Peyer's patch (tissue), 4 donors: ENCODE measurements around the gene JUP. TPM values are rescaled to one million over a fixed set of nuclear protein-coding genes. Genes with fewer than 3 reads are reported as not detected.

ENCODE experiments used
- DNase-seq, 3 donors: peaks; one replicate each; pipeline ENCODE4 v3.0.0-alpha.2; 2017 to 2019
- H3K27ac ChIP-seq, 4 donors: fragments of 200-600 bp; sonication (generic); one replicate each; pipeline ENCODE4 v1.5.1; 2016 to 2019
- H3K27me3 ChIP-seq, 2 donors: fragments of 200-600 bp; sonication (generic); one replicate each; pipeline ENCODE4 v1.5.1; 2019
- H3K36me3 ChIP-seq, 3 donors: fragments of 200-600 bp; sonication (generic); one replicate each; pipeline ENCODE4 v1.5.1; 2016 to 2019
- H3K4me1 ChIP-seq, 4 donors: fragments of 200-600 bp; sonication (generic); one replicate each; pipeline ENCODE4 v1.5.1; 2016 to 2019
- H3K4me3 ChIP-seq, 4 donors: fragments of 200-600 bp; sonication (generic); 1 replicate in 3 of 4; 2 replicates in 1 of 4; pipeline ENCODE4 v1.5.1; 2016 to 2019; ENCODE audit warnings: mild to moderate bottlenecking in 1 of 4
- H3K9me3 ChIP-seq, 4 donors: fragments of 200-600 bp; sonication (generic); one replicate each; pipeline ENCODE4 v1.5.1; 2016 to 2019; ENCODE audit warnings: mild to moderate bottlenecking in 1 of 4
- POLR2A ChIP-seq, 2 donors: fragments of 450-650 bp; IDR thresholded peaks; one replicate each; pipeline ENCODE4 v1.5.1; 2017; ENCODE audit warnings: antibody characterized with exemption in 2 of 2, mild to moderate bottlenecking in 2 of 2, moderate library complexity in 2 of 2
- total RNA-seq, 4 donors: library from RNA; depleted of rRNA; stranded (reverse); fragments of >200 nt; gene quantifications; one replicate each; pipeline ENCODE4 v1.1.0, GENCODE V29; 2016
- TF ChIP-seq, protein P1 (sequence below), 6 experiments: fragments of 450-650 bp in 4 of 6; fragments of 200-600 bp in 2 of 6; sonication (generic) in 1 of 6; IDR thresholded peaks; one replicate each; pipeline ENCODE4 v1.5.1; 2017 to 2019; ENCODE audit warnings: antibody characterized with exemption in 6 of 6, mild to moderate bottlenecking in 3 of 6, moderate library complexity in 1 of 6

JUP gene
- total RNA-seq, 4 donors from 2014 or later: 229 to 585 (median 505) TPM

DNA sequence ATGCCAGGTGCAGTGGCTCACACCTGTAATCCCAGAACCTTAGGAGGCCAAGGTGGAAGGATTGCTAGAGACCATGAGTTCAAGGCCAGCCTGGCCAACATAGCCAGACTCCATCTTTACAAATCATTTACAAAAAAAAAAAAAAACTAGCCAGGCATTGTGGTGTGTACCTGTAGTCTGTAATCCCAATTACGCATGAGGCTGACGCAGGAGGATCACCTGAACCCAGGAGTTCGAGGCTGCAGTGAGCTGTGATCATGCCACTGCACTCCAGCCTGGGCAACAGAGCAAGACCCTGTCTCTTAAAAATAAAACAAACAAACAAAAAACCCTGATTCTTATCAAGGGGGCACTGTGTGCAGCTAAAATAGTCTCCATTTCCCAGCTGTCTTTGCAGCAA lies 35.2 kb downstream of the JUP start:
- Histone ChIP-seq H3K4me1 (no peaks in the 10 kb centered on the region), H3K27me3 (no peaks in the 10 kb centered on the region), H3K9me3 (no peaks in the 10 kb centered on the region), H3K4me3 (no peak overlapping the region), H3K27ac (no peak overlapping the region), H3K36me3 (peaks cover 0 to 27% (median 0%) of the 10 kb centered on the region in 3 donors)
- TF ChIP-seq, protein P1, sequence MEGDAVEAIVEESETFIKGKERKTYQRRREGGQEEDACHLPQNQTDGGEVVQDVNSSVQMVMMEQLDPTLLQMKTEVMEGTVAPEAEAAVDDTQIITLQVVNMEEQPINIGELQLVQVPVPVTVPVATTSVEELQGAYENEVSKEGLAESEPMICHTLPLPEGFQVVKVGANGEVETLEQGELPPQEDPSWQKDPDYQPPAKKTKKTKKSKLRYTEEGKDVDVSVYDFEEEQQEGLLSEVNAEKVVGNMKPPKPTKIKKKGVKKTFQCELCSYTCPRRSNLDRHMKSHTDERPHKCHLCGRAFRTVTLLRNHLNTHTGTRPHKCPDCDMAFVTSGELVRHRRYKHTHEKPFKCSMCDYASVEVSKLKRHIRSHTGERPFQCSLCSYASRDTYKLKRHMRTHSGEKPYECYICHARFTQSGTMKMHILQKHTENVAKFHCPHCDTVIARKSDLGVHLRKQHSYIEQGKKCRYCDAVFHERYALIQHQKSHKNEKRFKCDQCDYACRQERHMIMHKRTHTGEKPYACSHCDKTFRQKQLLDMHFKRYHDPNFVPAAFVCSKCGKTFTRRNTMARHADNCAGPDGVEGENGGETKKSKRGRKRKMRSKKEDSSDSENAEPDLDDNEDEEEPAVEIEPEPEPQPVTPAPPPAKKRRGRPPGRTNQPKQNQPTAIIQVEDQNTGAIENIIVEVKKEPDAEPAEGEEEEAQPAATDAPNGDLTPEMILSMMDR (IDR thresholded peaks at IDR 0.05): no peak
- TF ChIP-seq POLR2A (IDR thresholded peaks at IDR 0.05): no peak
- DNase-seq: no peak

DNA sequence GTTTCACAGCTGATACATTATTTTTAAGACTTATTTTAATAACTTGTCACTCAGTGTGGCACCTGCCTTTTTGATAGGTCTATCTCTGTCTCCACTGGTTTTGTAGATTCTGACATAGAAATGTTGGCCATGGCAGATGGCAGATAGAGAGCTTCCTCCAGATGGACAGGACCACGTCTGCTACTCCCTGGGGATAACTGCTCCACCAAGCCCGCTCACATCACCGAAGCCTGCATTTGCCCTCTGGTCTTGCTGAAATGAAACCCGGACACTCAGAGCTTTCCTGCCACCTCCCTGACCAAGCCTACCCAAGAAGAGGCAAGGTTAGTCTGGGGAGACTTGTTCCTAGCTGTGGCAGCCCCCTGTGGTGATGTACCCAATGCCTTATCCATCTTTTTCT lies 35.6 kb downstream of the JUP start:
- no peak overlapping the region for H3K27ac ChIP-seq
- H3K9me3 ChIP-seq: no peaks in the 10 kb centered on the region
- H3K36me3 ChIP-seq: peaks cover 0 to 23% (median 0%) of the 10 kb centered on the region in 3 donors
- no peak for DNase-seq
- no peak overlapping the region for H3K4me3 ChIP-seq
- H3K4me1 ChIP-seq: no peaks in the 10 kb centered on the region
- no peaks in the 10 kb centered on the region for H3K27me3 ChIP-seq
- TF ChIP-seq, protein P1 (IDR thresholded peaks at IDR 0.05): no peak
- TF ChIP-seq POLR2A (IDR thresholded peaks at IDR 0.05): no peak

DNA sequence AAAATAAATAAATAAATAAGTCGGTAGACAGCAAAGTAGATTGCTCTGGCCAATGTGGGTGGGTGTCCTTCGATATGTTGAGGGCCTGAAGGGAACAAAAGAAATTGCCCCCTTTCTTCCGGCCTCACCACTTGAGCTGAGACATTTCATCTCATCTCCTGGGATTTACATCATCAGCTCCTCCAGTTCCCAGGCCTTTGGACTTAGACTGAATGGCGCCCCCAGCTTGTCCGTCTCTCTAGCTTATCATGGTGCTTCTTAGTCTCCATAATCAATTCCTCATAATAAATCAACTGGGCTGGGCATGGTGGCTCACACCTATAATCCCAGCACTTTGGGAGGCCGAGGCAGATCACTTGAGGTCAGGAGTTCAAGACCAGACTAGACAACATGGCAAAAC lies 38.2 kb downstream of the JUP start:
- Histone ChIP-seq H3K27me3 (no peaks in the 10 kb centered on the region), H3K4me3 (no peak overlapping the region), H3K4me1 (no peaks in the 10 kb centered on the region), H3K36me3 (no peaks in the 10 kb centered on the region), H3K9me3 (no peaks in the 10 kb centered on the region), H3K27ac (no peak overlapping the region)
- TF ChIP-seq, protein P1 (IDR thresholded peaks at IDR 0.05): no peak
- no peak for TF ChIP-seq POLR2A (IDR thresholded peaks at IDR 0.05)
- no peak for DNase-seq

DNA sequence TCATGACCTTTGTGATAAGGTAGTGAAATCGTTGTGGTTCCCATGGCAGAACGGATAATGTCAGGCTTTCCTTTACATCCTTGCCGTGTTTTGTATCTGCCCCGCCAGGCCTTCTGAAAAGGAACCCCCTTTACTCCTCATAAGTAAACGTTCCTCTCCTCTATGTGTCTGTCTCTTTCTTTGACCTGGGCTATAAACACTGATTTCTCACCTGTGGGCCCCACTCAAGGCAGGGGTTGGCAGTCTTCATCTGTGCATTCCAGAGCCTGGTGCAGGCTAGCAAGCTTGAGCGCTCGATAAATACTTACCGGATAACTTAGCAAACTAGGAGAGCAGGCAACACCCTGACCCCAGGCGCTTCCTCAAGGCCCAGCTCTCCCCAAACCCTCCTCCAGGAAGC lies 44.8 kb downstream of the JUP start:
- Histone ChIP-seq H3K4me1 (no peaks in the 10 kb centered on the region), H3K4me3 (no peak overlapping the region), H3K9me3 (no peaks in the 10 kb centered on the region), H3K27me3 (no peaks in the 10 kb centered on the region), H3K36me3 (no peaks in the 10 kb centered on the region), H3K27ac (no peak overlapping the region)
- no peak for DNase-seq
- TF ChIP-seq POLR2A (IDR thresholded peaks at IDR 0.05): no peak
- TF ChIP-seq, protein P1 (IDR thresholded peaks at IDR 0.05): no peak

DNA sequence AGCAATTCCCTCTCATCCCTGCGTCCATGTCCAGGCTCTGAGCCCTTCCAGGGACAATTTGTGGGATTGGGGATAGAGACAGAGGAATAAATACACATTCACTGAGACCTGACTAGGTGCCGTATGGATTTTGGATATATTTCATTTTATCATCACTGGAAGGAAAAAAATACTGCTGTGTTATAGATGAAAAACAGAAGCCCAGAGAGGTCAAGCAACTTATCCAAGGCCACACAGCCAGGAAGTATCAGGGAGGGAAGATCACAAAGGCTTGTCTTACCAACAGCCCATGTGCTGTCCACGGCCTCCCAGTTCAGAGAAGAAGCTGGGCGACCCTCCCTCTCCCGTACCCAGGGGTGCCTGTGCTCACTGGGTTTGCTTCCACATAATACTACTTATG lies 46.0 kb downstream of the JUP start:
- Histone ChIP-seq H3K4me3 (no peak overlapping the region), H3K36me3 (no peaks in the 10 kb centered on the region), H3K27me3 (peaks cover 0 to 6% of the 10 kb centered on the region in 2 donors), H3K4me1 (no peaks in the 10 kb centered on the region), H3K27ac (no peak overlapping the region), H3K9me3 (no peaks in the 10 kb centered on the region)
- no peak for DNase-seq
- TF ChIP-seq, protein P1 (IDR thresholded peaks at IDR 0.05): no peak
- TF ChIP-seq POLR2A (IDR thresholded peaks at IDR 0.05): no peak
